NCI-H2196 treated with DMSO at 0.1 percent for 48 hours (cell line): Measurements from ENCODE around the gene FFAR3.

ENCODE experiments used
- DNase-seq: peaks from one replicate; lab custom pipeline; 2025; ENCODE audit not compliant: unreplicated experiment; lab: John Stamatoyannopoulos, UW

Gene FFAR3

DNA sequence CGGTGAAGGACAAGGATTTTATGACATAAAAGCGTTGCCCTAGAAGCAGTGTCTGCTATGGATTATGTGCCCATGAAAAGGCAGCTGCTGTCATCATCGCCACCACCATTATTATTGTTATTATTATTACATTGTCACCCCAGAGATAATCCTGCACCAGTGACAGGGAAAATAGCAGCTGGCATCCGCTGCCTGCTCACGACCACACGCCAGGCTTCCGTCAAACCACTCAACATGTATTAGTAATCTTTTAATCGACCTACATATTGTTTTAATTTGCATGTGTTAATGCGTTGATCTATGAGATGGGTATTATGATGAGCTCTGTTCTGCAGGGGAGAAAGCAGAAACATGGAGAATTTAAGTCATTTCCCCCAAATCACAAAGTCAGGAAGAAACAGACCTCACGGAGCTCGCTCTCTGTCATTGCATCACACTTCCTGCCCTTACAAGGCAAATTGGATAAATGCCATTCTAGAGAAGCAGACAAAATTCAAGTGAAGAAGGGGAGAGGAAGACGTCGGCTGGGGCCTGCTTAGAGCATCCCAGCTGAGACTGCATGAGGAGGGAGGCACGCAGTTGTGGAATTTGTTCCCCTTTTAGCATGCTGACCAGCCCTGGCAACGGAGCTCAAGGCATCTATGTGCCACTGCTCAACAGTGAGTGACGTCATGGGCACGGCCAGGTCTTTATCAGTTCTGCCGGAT, at the start of gene FFAR3:
FFAR3 (plus strand) TSS at position 594 of the 707 bp plus-strand sequence. CDS start 431 bp downstream, outside the sequence.
- DNase-seq = no peak

GRCh38 chr19:35308910-35309309, 49.4 kb upstream of the FFAR3 start:
- no peak for DNase-seq

DNA sequence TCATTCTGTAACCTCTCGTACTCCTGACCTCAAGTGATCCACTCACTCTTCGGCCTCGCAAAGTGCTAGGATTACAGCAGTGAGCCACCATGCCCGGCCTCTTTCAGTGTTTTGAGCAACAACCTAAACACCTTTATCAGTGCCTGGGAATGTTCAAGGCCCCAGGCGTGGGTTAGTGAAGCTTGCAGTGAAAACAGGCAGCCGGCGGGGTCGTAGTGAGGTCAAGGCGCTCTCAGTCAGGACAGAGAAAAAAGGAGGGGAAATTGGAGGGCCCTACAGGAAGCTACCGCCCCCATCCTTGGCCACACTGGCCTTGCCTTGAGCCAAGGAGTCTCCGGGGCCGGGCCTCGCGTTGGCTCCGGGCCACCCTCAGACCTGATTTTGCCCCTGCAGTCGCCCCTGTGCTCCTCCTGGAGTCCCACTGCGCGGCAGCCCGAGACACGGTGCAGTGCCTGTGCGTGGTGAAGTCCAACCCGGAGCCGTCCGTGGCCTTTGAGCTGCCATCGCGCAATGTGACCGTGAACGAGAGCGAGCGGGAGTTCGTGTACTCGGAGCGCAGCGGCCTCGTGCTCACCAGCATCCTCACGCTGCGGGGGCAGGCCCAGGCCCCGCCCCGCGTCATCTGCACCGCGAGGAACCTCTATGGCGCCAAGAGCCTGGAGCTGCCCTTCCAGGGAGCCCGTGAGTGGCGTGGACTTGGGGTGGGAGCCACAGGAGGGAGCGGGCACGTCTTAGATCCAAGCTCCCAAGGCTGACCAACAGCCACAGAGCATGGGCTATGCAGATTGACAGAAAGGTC, 48.6 kb upstream of the FFAR3 start:
- DNase-seq = no peak

DNA sequence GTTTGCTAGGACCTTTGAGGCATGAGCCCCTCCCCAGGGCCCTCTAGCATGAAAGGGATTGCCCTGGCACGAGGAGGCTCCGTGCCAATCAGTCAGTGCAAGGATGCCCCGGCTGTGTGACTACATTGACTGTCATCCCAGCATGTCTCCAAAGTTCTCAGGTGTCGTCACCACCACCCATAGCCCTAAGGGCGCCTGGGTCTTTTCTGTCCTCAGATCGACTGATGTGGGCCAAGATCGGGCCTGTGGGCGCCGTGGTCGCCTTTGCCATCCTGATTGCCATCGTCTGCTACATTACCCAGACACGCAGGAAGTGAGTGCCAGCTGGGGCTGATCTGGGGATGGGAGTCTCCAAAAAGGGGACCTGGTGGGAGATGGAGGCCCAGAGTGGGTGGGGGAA, 47.9 kb upstream of the FFAR3 start:
- no peak for DNase-seq

- no peak for DNase-seq
Observed at GRCh38 chr19:35310811-35311465, 47.3 kb upstream of the FFAR3 start.

DNA sequence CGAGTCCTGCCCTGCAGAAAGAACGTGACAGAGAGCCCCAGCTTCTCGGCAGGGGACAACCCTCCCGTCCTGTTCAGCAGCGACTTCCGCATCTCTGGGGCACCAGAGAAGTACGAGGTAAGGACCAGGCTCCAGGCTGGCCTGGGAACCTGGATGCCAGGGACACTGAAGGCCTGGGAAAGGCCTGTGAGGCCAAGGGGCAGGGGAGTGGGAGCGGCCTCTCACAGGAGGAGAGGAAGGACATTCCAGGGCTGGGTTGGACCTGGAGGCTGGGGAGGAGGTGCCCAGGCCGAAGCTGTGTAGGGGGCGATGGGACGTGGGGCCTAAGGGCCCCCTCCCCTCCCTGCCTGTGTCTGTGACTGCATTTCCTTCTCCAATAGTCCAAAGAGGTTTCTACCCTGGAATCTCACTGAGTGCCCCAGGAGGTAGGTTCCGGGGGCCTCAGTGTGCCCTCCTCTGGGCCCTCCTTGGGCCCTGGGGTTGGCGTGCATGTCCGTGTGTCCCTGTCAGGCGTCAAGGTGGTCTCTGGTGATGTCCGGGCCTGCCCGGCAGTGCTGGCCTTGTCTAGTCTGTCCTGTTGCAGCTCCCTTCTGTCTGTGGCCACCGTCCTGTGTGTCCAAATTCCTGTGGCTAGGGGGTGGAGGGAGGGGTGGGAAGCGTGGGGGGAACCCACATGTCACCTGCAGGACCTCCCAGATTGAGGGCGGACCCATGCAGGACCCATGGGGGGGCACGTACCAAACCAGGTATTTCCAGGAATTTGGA, 46.2 kb upstream of the FFAR3 start:
- no peak for DNase-seq

DNA sequence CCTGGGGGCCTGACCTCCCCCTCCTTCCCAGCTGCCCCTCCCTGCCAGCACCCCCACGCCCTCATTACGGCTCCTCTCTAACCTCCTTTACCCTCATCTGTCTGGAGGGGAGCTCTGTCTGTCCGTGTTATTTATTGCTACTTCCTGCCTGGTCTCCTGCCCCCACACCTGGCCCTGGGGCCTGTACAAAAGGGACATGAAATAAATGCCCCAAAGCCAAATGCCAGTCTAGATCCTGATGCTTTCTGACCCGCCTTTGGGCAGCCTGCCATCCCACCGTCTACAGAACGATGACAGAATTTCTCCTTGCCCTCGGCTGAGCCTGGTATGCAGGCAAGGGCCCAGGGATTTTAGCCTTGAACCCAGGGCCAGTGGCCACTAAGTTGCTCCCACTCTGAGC, 44.7 kb upstream of the FFAR3 start:
- DNase-seq = no peak

GRCh38 chr19:35314031-35314430, 44.2 kb upstream of the FFAR3 start:
- no peak for DNase-seq

DNA sequence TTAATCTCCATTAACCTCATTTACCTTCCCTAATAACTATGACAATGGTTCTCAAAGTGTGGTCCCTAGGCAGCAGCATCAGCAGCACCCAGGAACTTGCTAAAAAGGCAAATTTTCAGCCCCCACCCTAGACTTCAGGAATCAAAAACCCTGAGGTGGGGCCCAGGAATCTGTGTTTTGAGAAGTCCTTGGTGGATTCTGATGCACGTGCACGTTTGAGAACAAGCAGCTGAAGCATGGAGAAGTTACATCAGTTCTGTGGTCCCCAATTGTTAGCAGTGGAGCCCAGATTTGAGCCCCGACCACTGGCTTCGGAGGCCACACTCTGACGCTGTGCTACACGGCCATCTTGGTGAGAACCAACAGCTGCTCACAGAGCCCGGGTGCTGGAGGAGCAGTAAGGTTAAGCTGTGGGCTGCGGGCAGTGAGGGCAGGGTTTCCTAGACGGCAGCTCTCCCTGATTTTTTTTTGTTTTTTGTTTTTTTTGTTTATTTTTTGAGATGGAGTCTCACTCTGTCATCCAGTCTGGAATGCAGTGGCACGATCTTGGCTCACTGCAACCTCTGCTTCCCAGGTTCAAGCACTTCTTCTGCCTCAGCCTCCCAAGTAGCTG, 43.3 kb upstream of the FFAR3 start:
- DNase-seq = no peak

DNA sequence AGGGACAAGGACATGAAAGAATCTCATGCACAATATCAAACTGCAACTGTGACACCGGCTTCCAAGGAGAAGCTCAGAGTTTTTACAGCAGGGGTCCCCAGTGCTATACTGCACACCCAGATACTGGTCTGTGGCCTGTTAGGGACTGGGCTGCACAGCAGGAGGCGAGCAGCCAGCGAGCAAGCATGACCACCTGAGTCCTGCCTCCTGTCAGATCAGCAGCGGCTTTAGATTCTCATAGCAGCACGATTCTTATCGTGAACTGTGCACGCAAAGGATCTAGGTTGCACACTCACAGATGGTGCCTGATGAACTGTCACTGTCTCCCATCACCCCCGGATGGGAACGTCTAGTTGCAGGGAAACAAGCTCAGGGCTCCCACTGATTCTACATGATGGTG, 42.4 kb upstream of the FFAR3 start:
- no peak for DNase-seq

DNA sequence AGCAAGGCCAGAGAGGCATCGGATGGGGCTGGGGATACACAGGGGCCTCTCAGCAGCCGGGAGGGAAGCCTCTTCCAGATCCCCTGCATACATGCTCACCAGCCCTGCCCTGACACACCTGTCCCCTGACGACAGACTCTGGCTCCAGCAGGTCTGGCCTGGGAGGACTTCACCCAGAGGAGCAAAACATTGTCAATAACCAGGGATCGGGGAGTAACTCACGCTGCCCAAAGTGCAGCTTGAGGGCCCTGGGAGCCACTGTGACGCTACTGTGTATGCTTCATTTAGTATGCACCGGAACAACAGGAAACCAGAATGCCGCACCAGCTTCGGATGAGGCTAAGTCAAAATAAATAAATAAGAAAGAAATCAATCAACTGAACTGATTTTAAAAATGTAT, 41.7 kb upstream of the FFAR3 start:
- DNase-seq = no peak

GRCh38 chr19:35317464-35318043, 40.7 kb upstream of the FFAR3 start:
- no peak for DNase-seq

GRCh38 chr19:35318679-35319448, 39.4 kb upstream of the FFAR3 start:
- no peak for DNase-seq

DNA sequence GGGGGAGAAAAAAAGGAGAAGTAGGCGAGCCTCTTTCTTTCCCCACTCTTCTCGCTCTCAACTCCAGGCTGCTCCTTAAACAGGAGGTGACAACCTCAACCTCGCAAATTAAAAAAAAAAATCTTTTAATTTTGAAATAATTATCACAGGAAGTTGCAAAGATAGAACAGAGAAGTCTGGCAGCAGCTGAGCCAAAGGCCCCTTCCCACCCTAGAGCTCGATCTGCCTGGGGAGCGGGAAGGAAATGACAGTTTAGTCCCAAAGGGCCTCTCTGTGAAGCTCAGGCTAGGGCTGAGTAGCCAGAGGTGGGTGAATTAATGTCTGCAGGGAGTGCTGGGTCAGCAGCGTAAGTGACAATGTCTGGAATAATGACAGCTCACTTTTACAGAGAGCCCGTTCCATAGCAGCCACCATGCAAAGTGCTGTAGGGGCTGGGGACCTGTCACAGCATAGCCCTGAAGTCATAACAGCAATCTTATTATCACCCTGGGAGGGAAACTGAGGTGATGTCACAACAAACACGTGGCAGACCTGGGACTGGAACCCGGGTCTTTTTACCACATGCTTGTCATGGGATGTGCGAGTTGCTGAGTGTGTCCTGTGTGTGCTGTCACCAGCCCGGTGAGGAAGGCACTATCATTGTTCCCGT, 38.1 kb upstream of the FFAR3 start:
- DNase-seq = no peak

DNA sequence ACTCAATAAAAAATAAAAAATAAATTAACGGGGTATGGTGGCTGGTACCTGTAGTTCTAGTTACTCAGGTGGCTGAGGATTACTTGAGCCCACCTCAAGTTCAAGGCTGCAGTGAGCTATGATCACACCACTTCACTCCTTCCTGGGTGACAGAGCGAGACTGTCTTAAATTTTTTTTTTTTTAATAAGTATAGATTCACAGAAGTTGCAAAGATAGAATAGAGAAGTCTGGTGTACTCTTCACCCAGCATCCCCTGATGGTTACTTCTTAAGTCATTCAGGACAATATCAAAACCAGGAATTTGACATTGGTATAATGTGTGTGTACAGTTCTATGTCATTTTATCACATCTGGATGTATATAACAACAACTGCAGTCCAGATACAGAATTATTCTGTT, 37.0 kb upstream of the FFAR3 start:
- DNase-seq = no peak

DNA sequence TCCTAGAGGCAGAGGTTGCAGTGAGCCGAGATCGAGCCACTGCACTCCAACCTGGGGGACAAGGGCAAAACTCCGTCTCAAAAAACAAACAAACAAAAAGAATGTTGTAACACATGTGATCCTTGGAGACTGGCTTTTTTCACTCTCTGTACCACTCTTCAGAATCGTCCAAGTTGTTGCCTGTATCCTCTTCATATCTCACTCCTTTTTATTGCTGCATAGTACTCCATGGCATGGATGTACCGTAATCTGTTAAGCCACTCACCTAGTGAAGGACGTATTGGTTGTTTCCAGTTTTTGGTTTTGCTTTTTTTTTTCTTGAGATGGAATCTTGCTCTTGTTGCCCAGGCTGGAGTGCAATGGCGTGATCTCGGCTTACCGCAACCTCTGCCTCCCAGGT, 36.2 kb upstream of the FFAR3 start:
- no peak for DNase-seq

DNA sequence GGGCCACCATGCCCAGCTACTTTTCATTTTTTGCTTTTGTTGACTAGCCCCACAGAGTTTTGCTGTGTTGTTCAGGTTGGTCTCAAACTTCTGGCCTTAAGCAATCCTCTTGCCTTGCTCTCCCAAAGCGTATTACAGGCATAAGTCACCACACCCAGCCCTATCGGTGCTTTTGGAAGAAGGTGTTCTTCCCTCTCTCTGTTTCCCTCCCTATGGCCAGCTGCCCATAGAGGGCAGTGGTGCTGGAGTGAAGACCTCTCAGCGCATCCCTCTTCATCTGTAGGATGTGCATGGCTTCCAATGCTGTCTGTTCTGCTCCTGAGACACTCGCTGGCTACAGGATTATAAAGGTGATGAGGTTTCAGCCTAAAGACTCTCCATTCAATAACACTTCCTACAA, 30.6 kb upstream of the FFAR3 start:
- no peak for DNase-seq

DNA sequence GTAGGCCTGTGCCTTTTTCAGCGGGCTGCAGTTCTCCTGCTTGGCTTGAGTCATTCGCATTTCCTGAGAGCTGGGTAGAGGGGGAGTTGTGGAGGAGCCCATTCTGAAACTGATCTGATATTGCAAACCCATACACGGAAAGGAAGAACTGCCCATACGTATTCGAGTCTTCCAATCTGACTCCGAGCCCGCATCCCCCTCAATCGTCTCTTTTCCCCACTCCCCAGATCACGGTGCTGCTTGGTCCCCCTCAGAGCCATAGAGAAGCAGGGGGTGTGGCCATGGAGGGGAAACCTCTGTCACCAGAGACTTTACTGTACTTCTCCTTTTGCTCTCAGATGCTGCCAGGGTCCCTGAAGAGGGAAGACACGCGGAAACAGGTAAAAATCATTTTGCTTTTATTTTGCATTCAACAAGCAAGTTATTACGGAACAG, 29.4 kb upstream of the FFAR3 start, which contains the start of gene CD22:
CD22 (plus strand) TSS at position 337 of the 435 bp plus-strand sequence. CDS start 2,854 bp downstream, outside the sequence.
- no peak for DNase-seq

DNA sequence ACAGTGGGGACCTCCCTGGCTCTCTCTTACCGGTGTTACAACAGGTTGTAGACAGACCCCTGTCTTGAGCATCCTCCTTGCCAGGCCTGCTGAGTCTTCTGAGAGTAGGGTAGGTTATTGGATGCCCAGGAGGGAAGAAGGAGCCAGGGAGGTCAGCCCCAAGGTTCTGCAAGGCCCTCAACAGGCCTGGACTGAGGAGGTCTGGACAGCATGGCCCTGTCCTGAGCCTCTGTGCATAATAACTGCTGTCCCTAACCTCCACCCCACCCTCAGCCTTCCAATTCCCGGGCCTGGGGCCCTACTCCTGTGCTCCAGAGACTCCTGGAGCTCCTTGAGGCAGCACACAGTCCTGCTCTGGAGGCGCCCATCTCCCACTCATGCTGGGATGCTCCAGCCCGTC, 28.9 kb upstream of the FFAR3 start:
- DNase-seq = no peak
